ENCODE measurements around the gene LAMC3.

DNA sequence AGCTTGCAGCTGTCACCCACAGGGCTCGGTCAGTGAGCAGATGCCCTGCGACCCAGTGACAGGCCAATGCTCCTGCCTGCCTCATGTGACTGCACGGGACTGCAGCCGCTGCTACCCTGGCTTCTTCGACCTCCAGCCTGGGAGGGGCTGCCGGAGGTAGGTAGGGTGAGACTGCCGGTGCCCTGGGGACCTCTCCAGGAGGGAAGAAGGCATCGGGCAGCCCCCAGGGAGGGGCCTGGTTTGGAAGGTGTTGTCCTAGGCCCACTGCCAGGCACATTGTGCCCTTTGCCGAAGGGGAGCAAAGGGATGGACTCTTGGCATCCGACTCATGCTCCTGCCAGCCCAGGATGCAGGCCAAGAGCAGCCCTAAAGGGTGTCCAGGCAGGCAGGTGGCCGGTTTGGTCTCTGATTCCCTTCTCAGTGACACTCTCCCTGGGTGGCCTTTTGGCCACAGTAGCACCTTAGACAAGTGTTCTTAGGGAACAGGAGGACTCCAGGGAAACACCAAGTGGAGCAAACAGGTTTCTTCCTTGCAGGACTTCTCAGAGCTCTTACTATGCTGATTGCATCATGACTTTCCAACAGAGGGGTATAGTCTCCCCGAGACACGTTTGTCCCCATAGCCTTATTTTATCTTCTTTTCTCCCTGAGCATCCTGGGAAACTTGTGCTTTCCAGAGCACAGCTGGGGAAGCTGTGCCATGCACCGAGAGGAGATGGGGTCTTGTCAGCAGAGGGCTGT lies 59.3 kb downstream of the LAMC3 start:
- no peak for TF ChIP-seq CTCF (IDR thresholded peaks at IDR 0.05 in 2 of 3, conservative IDR thresholded peaks at IDR 0.05 in 1 of 3; ENCODE audit: insufficient read depth in 2 of 3, low read depth in 1 of 3, low read length in 3 of 3)
- no peak for TF ChIP-seq STAT6 (CRISPR knock-in tag; IDR thresholded peaks at IDR 0.05)
- TF ChIP-seq POLR2AphosphoS5 (IDR thresholded peaks at IDR 0.05; ENCODE audit: control insufficient read depth, insufficient read depth, low read depth, low read length), result no peak
- TF ChIP-seq NR3C1 (CRISPR knock-in tag; IDR thresholded peaks at IDR 0.05), result no peak
- TF ChIP-seq MAZ (CRISPR knock-in tag; conservative IDR thresholded peaks at IDR 0.05 in 1 of 2, IDR thresholded peaks at IDR 0.05 in 1 of 2), result no peak
- no peak for TF ChIP-seq ZSCAN29 (IDR thresholded peaks at IDR 0.05)

Data from K562 (cell line).